Ishikawa (cell line): ENCODE measurements around the gene PGA4.

ENCODE experiments used
- CEBPB ChIP-seq: IDR thresholded peaks from 2 replicates; pipeline ENCODE4 v1.6.1; 2012
- EGR1 ChIP-seq: IDR thresholded peaks from 2 replicates; pipeline ENCODE4 v1.6.1; 2012
- EP300 ChIP-seq: IDR thresholded peaks from 2 replicates; pipeline ENCODE4 v1.6.1; 2012; ENCODE audit warnings: borderline replicate concordance
- FOXM1 ChIP-seq: IDR thresholded peaks from 2 replicates; pipeline ENCODE4 v1.6.1; 2012; ENCODE audit warnings: low read depth, borderline replicate concordance
- RAD21 ChIP-seq: IDR thresholded peaks from 2 replicates; pipeline ENCODE4 v1.6.1; 2012; ENCODE audit warnings: low read depth
- TAF1 ChIP-seq: IDR thresholded peaks from 2 replicates; pipeline ENCODE4 v1.6.1; 2012; ENCODE audit warnings: low read depth, mild to moderate bottlenecking
- TEAD4 ChIP-seq: IDR thresholded peaks from 2 replicates; pipeline ENCODE4 v1.6.1; 2012

- no peak for TF ChIP-seq TAF1
- TF ChIP-seq FOXM1: no peak
- TF ChIP-seq RAD21: no peak
- no peak for TF ChIP-seq EGR1
- TF ChIP-seq TEAD4: no peak
- no peak for TF ChIP-seq CEBPB
- no peak for TF ChIP-seq EP300
These were observed 50.6 kb downstream of the PGA4 start for GRCh38 chr11:61272731-61273130.
